HG02970 (cell line): ENCODE measurements around the gene DISP2.
A peak's percentile ranks its signal among the peaks of the same experiment; 100 is the strongest.

Source experiments
- ATAC-seq: cut with Tn5 transposase; IDR thresholded peaks from one replicate; pipeline ENCODE4 v1.9.1; 2021; ENCODE audit warnings: mild to moderate bottlenecking, moderate library complexity, moderate number of reproducible peaks; ENCODE audit not compliant: unreplicated experiment, low FRiP score

Gene DISP2

DNA sequence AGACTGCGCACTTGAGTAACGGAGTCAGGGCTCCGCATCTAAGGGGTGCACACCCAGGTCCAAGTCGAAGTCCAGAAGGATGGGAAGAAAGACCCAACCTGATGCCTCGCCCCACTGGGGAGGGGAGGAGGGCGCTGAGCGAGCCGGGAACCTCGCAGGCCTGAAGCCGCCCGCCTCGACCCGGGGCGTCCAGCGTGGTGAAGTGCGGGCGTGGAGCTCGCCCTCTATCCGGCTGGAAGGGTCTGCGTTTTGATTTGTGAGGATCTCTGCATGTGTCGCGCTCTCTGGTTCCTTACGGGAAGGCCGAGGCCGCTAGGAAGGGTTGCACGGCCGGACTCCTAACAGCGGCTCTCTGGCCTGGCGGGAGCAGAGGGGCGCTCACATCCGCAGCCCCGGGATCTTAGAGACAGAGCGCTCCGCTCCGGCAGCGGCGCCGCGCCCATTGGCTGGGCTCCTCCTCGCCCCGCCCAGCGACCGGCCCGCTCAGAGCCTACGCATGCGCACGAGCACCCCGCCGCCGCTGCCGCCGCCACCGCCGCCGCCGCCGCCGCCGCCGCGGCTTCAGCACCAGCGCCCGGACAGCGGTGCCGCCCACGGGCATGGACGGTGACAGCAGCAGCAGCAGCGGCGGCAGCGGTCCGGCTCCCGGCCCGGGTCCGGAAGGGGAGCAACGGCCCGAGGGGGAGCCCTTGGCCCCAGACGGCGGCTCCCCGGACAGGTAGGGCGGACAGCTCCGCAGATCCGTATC is at the start of gene DISP2:
DISP2 (plus strand) TSS at position 497 of the 748 bp plus-strand sequence; CDS start at position 600, 103 bp downstream.
- peak; percentile 83 for ATAC-seq

DNA sequence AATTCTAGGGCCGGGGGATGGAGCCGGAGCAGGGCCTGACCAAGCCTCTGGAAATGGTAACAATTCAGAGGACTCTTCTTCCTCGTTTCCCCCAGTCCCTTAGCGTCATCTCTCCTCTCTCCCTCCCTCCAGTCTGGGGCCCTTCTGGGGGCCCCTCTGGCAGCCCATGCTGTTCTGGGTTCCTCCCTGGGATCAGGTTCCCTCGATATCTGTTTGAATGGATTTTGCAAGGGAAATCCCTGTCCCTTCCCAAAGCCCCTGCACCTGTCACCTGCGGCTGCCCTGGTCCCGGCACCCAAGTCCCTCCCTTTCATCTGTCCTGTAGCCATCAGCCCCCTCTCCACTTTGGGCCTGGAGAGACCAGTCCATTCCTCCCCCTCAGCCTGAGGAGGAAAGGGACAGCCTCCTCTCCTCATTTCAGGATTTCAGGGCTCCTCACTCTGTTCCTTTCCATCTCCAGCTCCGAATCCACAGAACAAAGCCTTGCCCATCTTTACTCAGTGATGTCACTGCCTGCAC is 48.6 kb upstream of the DISP2 start:
- no peak for ATAC-seq

- ATAC-seq, result no peak
These were observed 47.7 kb upstream of the DISP2 start for GRCh38 chr15:40310001-40310959.

DNA sequence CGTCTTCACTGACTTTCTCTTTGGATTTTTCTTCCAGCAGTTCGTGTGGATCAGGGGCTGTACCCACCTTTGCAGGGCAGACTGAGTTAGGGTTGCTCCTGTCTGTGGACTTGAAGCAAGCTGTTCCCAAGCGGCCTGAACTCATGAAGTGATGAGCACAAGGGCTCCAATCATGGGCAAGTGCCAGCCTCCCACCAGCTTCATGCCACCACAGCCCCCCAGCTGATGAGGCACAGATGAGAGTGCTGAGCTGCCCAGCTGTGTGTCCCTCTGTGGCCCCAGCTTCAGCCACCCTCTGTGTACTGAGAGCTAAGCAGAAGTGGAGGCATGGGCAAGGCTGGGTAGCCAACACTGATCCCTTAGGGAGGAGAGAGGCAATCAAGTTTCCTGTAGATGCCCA is 47.0 kb upstream of the DISP2 start:
- ATAC-seq, result no peak

GRCh38 chr15:40312370-40313158 is 45.5 kb upstream of the DISP2 start:
- ATAC-seq, result no peak

DNA sequence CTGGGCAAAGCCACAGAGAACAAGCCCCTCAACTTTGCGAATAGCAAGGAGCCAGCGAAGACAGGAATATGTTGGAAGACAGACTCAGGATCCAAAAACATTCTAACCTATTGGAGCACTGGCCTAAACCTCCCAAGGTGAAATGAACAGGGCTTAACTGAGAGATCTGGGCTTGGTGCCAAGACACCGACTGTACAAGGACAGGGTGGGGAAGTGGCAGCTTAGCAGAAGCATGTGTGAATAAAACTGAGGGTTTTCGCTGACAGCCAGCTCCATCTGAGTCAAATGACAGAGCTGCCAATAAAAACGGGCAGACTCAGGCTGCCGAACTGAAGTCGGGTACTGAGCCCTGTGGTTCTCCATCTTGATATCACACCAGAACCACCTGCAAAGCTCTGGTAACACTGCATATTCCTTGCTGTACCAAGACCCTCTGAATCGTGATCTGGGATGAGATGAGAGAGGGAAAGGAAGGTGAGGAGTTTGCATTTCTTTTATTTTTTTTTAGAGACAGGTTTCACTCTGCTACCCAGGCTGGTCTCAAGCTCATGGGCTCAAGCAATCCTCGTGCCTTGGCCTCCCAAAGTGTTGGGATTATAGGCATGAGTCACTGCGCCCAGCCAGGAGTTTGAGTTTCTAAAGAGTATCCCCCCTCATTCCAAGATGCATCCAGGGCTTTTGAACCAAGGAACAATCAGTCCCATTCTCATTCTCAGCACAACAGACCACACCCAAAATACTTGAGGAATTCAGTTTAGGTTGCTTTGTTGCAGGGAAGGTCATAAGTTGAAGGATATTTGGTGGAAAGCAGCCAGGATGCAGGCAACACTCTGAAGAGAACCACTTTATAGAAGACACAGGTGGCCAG is 44.3 kb upstream of the DISP2 start:
- no peak for ATAC-seq

DNA sequence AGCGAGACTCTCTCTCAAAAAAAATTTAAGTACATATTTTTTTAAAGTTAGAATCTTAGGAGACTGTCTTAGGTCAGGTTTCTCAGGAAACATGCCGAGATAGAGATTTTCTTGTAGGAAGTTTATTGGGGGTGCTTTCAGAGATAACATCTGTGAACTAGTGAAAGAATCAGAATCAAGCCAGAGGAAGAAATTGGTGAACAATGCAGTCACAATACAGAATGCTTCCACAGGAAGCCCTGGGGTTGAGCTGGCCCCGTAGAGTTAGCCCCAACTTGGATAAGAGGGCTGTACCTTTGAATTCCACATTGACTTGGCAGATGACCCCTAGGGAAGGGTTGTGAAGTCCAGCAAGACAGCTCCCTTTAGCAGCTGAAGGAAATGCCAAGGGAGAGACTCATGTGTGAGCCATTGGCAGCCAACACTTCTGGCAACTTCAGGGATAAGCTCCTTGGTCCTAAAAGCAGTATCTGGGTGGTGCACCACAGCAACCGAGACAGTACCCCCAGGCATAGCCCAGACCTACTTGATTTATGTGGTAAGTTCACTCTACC is 43.2 kb upstream of the DISP2 start:
- ATAC-seq, result no peak

GRCh38 chr15:40316931-40317330 is 41.1 kb upstream of the DISP2 start:
- ATAC-seq, result no peak

- no peak for ATAC-seq
These were observed 40.4 kb upstream of the DISP2 start for GRCh38 chr15:40317580-40317979.

GRCh38 chr15:40320409-40320808 is 37.6 kb upstream of the DISP2 start:
- ATAC-seq, result no peak

DNA sequence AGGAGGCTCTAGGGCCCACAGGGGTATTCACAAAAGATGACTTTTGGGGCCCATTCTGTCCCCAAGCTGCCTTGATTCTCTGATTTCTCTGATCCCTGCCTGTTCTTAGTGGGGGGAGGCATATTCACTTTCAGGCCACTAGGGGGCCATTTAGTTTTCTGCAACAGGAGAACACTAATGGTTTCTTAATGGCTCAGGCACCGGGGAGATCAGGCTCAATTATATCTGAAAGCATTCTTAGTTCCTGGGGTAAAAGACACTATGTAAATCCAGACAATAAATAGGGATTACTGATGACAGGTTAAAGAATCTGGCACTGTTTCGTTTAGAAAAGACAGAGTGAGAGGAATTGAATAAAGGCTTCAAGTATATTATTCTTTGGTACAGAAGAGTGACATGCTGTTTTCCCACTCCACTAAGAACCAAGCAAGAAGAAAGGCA is 37.1 kb upstream of the DISP2 start:
- no peak for ATAC-seq

DNA sequence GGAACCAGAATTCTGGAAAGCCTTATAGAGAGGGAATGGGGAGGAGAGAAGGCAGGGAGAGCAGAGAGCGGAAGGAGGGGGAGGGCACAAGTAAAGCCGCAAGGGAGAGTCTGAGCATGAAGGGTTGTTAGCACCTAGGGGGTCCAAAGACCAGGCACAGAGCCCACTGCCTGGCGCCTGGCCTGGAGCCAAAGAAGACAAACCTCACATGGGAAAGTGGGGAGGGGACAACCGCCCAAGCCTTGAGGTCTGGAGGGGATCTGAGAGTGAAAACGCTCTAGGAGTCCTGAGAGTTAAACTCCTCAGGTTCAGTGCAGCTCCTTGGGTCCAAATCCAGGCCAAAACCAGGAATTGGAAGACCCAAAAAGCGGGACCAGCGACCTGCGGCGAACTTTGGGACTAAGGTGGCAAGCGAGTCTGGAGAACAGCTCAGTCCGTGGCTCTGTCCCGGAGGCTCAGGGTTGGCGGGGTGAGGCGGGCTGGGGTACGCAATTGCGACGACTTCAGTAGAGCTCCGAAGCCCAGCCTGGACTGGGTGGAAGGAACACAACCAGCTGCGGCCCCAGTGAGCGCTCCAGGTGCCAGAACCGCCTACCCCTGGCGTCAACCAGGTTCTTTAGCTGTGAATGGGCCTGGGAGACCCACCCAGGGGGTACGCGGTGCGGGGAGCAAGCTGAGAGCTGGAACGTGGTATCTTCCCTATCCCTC is 35.3 kb upstream of the DISP2 start:
- ATAC-seq, result no peak

DNA sequence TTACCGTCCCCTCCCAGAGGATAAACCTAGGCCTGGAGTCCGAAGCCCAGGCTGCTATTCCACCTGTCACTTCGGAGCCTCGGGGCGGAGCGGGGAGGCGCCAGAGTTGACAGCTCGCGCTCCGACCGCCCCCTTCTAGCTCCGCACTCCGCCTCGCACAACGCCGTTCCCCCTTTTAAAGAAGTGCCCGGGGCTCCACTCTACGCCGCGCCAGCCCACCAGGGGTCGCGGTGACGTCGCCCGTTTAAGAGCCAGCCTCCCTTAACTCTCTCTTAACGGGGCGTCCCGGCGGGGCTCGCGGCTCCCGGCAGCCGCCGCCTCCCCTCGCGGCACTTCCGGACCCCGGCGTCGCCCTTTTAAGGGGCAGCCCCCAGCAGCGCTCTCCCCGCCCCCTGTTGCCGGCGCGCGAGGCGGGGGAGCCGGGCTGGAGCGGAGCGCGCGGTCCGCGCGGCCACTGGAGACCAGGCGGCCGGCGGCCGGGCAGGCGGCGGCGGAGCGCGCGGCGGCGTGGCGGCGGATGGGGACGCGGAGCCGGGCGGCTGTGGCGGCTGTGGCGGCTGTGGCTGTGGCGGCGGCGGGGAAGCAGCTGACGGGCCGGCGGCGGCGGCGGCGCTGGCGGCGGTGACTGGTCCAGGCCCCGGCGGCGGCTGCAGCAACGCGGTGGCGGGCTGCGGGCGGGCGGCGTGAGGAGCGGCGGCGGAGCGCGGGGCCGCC is 34.6 kb upstream of the DISP2 start, which contains the start of gene INAFM2:
INAFM2 (plus strand) TSS at position 454 of the 714 bp plus-strand sequence. CDS start 364 bp downstream, outside the sequence.
- ATAC-seq, result peak; percentile 77

- ATAC-seq, result no peak
These were observed 33.8 kb upstream of the DISP2 start for GRCh38 chr15:40323953-40324937.

DNA sequence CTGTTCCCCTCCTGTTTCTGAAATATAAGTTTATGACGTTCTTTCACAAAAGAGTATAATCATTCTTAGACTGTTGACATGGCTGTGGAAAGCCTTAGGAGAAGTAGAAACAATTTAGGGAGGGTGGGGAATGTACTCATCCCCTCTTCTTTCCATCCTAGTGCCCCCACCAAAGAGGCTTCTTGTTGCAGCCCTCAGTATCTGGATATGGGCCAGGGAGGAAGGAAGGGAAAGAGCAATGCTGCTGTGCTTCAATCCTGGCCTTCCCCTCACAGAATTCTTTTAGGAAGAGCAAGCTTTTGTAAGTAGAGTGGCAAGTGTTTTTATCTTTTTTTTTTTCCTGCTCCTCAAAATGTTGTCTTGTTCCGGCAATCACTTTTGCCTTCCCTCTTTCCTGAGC is 32.8 kb upstream of the DISP2 start:
- ATAC-seq, result no peak

GRCh38 chr15:40325700-40326099 is 32.3 kb upstream of the DISP2 start:
- no peak for ATAC-seq

- no peak for ATAC-seq
These were observed 30.6 kb upstream of the DISP2 start for GRCh38 chr15:40327457-40327856.
